GM23248 (cell line): ENCODE data around the gene RAD52.

Source experiments
- EZH2 ChIP-seq: fragments of 200-600 bp; sonication (generic); IDR thresholded peaks from 2 replicates; pipeline ENCODE4 v1.6.1; 2018; ENCODE audit warnings: antibody characterized with exemption, mild to moderate bottlenecking; ENCODE audit not compliant: insufficient read depth, poor library complexity, severe bottlenecking
- EZH2phosphoT487 ChIP-seq: fragments of 200-600 bp; sonication (generic); IDR thresholded peaks from 2 replicates; pipeline ENCODE4 v1.6.1; 2018; ENCODE audit warnings: antibody characterized with exemption, moderate library complexity, mild to moderate bottlenecking, low read depth; ENCODE audit not compliant: insufficient read depth

GRCh38 chr12:905261-906031 is 44.0 kb downstream of the RAD52 start:
- TF ChIP-seq EZH2 (no peak), EZH2phosphoT487 (no peak)
